PC-3 (cell line): ENCODE results near the gene PSORS1C2.

Experiments used
- EZH2 ChIP-seq: fragments of 300-600 bp; sonication (generic); IDR thresholded peaks from one replicate; pipeline ENCODE4 v1.6.1; 2017; ENCODE audit warnings: antibody characterized with exemption, mild to moderate bottlenecking, low read length; ENCODE audit not compliant: unreplicated experiment
- EZH2phosphoT487 ChIP-seq: fragments of 300-600 bp; sonication (generic); IDR thresholded peaks from 2 replicates; pipeline ENCODE4 v1.6.1; 2018; ENCODE audit warnings: mild to moderate bottlenecking, antibody characterized with exemption, low read length, borderline replicate concordance
- TF ChIP-seq, protein P1 (sequence below): fragments of 300-600 bp; sonication (generic); conservative IDR thresholded peaks from 2 replicates; pipeline ENCODE4 v1.5.1; 2017; ENCODE audit warnings: antibody characterized with exemption, low read depth, mild to moderate bottlenecking, low read length

DNA sequence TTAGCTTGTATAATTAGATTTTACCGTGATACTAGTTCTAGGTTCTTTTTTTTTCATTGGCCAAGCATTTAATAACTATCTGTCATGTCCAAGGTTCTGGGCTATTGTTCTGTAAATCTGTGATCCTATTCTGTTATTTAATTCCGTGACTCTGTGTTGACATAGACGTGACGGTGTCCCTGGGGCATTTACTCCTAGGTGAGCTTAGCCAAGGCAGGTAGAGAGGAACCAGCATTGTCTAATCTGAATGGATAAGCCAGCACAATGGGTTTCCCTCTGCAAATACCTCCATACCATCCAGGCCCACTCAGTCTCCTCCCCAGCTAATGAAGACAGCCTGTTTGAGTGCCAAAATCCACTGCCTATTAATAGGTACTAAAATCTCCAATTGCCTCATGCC lies 9.7 kb downstream of the PSORS1C2 start:
- TF ChIP-seq, protein P1, sequence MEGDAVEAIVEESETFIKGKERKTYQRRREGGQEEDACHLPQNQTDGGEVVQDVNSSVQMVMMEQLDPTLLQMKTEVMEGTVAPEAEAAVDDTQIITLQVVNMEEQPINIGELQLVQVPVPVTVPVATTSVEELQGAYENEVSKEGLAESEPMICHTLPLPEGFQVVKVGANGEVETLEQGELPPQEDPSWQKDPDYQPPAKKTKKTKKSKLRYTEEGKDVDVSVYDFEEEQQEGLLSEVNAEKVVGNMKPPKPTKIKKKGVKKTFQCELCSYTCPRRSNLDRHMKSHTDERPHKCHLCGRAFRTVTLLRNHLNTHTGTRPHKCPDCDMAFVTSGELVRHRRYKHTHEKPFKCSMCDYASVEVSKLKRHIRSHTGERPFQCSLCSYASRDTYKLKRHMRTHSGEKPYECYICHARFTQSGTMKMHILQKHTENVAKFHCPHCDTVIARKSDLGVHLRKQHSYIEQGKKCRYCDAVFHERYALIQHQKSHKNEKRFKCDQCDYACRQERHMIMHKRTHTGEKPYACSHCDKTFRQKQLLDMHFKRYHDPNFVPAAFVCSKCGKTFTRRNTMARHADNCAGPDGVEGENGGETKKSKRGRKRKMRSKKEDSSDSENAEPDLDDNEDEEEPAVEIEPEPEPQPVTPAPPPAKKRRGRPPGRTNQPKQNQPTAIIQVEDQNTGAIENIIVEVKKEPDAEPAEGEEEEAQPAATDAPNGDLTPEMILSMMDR = no peak
- TF ChIP-seq EZH2phosphoT487 (no peak), EZH2 (no peak)
